ENCODE results near the gene SYT13.

GRCh38 chr11:45215098-45215865, 70.9 kb downstream of the SYT13 start:
- TF ChIP-seq CTCF (IDR thresholded peaks at IDR 0.05 in 2 of 3, conservative IDR thresholded peaks at IDR 0.05 in 1 of 3; ENCODE audit: control insufficient read depth in 2 of 3, extremely low read depth in 1 of 3, insufficient read depth in 1 of 3, low read depth in 3 of 3, low read length in 3 of 3) (no peak), SP1 (IDR thresholded peaks at IDR 0.05; ENCODE audit: low read depth, low read length) (no peak), EGR1 (IDR thresholded peaks at IDR 0.05; ENCODE audit: borderline replicate concordance in 1 of 2, low read depth in 2 of 2, low read length in 2 of 2) (no peak), USF2 (IDR thresholded peaks at IDR 0.05; ENCODE audit: borderline replicate concordance, low read depth, low read length) (no peak), IKZF1 (conservative IDR thresholded peaks at IDR 0.05) (no peak), POLR2A (IDR thresholded peaks at IDR 0.05; ENCODE audit: low read depth, low read length) (no peak), RFX5 (IDR thresholded peaks at IDR 0.05; ENCODE audit: low read depth, low read length) (no peak), JUND (IDR thresholded peaks at IDR 0.05; ENCODE audit: low read depth, low read length) (no peak), MXI1 (IDR thresholded peaks at IDR 0.05; ENCODE audit: low read depth, low read length) (no peak), ZNF217 (IDR thresholded peaks at IDR 0.05) (no peak), NFYB (IDR thresholded peaks at IDR 0.05; ENCODE audit: insufficient read depth, low read depth, low read length) (no peak), EZH2 (IDR thresholded peaks at IDR 0.05; ENCODE audit: borderline replicate concordance, control insufficient read depth, low read depth, low read length) (no peak), ZBTB40 (IDR thresholded peaks at IDR 0.05; ENCODE audit: borderline replicate concordance) (no peak)

Measured in GM12878 (cell line).